Left colon (tissue), 2 donors: ENCODE results near the gene KIR2DL4. TPM values are rescaled to one million over a fixed set of nuclear protein-coding genes. Genes with fewer than 3 reads are reported as not detected.
"Not testable (repeated sequence)": the region's sequence is repeated elsewhere in the genome, so short reads cannot be mapped to it uniquely, and the experiment has no call there.

Experiments used
- ATAC-seq: fragments of 200-7000 bp; cut with Tn5 transposase; one replicate; pipeline ENCODE4 v1.9.1; 2020; ENCODE audit warnings: mild to moderate bottlenecking, moderate library complexity
- DNase-seq, 2 donors: peaks; one replicate each; pipeline ENCODE4 v3.0.0-alpha.2; 2020
- intact Hi-C, 2 donors: fragments of 100-400 bp; cut with DNase I in 1 of 2; cut with micrococcal nuclease in 1 of 2; formaldehyde crosslinking; loops; one replicate each; pipeline versions ENCODE4 v1.11.2 to v1.14.0; 2022; cut with DNase I, micrococcal nuclease
- long read RNA-seq: library from polyadenylated mRNA; unstranded; transcript quantifications from one replicate; pipeline ENCODE4 v2.0.0, GENCODE V29; 2021
- total RNA-seq, 2 donors: library from RNA; stranded (reverse); fragmentation: NEBNext Ultra II Directional; extraction: Animal tissue kit (Norgen Biotek cat#: 25700); gene quantifications; one replicate each; pipeline ENCODE4 v1.2.1, GENCODE V29; 2021
- donor health status: DM: no; HTN: no; CAD: no.
- donor health status: DM: yes; HTN: yes; CAD: no.

Gene KIR2DL4
- under 1 TPM; 0.49 to 0.87 TPM for total RNA-seq
- long read RNA-seq: 0 reads

DNA sequence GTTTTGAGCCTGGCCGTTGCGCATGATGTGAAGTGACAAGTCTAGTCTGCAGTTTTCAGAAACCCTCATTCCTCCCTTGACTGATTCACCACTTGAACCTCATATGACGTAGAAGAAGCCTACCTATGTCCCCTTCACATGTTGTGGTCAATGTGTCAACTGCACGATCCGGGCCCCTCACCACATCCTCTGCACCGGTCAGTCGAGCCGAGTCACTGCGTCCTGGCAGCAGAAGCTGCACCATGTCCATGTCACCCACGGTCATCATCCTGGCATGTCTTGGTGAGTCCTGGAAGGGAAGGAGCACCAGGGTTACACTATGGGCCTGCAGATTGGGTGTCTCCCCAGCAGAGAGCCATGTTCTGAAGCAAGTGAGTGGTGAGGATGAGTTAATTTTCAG lies at the start of gene KIR2DL4:
KIR2DL4 (plus strand) TSS at position 201 of the 400 bp plus-strand sequence; CDS start at position 243, 42 bp downstream.
- intact Hi-C loops: no loop called here
- ATAC-seq (no peak), DNase-seq (no peak)

GRCh38 chr19:54756204-54757110 lies 47.0 kb upstream of the KIR2DL4 start:
- intact Hi-C loops, DNase-seq, ATAC-seq: not testable (repeated sequence)

GRCh38 chr19:54758577-54758976 lies 44.8 kb upstream of the KIR2DL4 start:
- ATAC-seq, DNase-seq, intact Hi-C loops: not testable (repeated sequence)

DNA sequence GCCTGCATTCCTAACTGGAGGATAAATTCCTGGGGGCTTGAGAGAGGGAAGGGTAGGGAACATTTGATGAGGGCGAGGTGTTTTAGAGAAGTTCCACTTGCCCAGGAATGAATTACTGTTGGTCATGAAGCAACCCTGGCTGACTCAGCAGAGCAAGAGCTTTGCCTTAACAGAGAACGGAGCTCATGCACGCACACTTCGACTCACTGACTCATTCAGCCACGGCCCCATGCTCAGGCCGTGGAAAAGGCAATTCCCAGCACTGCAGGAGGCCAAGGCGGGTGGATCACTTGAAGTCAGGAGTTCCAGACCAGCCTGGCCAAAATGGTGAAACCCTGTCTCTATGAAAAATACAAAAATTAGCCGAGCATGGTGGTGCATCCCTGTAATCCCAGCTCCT lies 39.2 kb upstream of the KIR2DL4 start:
- ATAC-seq, intact Hi-C loops, DNase-seq: not testable (repeated sequence)

DNA sequence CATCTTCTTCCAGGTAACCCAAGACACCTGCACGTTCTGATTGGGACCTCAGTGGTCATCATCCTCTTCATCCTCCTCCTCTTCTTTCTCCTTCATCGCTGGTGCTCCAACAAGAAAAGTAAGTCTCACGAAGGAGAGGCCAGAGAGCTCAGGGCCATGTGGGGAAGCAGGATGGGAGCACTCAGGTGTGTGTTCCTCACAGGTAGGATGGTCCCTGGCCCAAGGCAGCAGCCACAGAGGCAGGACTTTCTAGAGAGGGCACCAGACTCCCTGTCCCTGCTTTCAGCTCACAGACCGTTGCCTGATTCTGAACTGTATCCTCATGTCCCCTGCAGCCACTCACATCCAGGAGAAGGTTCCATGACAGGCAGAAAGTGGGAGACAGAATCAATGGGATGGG lies 36.9 kb upstream of the KIR2DL4 start:
- ATAC-seq, DNase-seq, intact Hi-C loops: not testable (repeated sequence)

- intact Hi-C loops, DNase-seq, ATAC-seq: not testable (repeated sequence)
These were observed 33.8 kb upstream of the KIR2DL4 start, which contains the start of gene KIR2DL1 for GRCh38 chr19:54769646-54770045. Gene KIR2DL1 (plus strand): TSS chr19:54769793. CDS start chr19:54769851, 58 bp downstream.

- DNase-seq, intact Hi-C loops, ATAC-seq: not testable (repeated sequence)
These were observed 32.9 kb upstream of the KIR2DL4 start for GRCh38 chr19:54770511-54770910.

DNA sequence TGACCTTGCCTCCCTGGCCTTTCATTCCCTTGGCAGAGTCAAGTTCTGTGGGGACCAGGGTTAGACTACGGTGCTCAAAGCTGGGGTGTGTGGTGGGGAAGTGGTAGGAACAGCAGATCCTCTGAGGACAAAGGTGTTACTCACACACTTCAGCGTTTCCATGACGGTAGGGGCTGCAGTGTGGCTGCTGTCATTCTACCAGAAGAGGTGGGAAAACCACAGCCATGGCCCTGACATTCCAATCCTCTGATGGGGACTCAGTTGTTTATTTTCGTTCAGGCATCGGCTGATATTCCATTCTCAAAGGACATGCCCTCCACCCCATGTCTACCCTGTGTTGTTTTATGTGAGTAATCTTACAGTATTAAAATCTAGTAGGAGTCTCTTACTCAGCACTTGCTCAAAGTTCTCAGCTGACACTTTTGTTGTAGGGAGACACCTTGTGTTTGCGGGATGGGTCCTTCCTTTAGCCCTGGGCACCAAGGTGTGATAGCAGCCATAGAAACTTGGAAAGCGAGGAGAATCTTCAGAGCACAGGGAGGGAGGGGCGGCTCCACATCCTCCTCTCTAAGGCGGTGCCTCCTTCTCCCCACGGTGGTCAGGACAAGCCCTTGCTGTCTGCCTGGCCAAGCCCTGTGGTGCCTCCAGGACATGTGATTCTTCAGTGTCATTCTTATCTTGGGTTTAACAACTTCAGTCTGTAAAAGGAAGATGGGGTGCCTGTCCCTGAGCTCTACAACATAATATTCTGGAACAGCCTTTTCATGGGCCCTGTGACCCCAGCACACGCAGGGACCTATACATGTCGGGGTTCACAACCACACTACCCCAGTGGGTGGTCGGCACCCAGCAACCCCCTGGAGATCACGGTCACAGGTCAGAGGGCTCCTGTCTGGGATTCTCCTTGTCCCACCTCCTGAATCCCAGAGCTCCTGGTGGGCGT lies 32.1 kb upstream of the KIR2DL4 start:
- ATAC-seq, DNase-seq, intact Hi-C loops: not testable (repeated sequence)

DNA sequence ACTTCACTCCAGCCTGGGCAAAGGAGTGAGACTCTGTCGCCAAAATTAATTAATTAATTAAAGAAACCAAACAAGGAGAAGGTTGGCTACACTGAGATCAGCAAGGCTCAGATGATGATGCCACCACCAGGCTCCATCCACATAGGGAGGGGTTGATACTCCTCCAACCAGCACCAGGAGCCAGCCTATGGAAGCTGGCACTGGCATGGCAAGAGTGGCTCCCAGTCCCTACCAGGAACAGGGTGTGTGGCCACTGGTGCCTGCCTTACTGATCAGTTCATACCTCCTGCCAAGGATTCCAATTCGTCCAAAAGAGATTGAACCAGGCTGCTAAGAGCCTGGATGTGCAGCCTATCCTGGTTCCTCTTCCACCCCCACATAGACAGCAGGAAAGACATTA lies 30.7 kb upstream of the KIR2DL4 start:
- ATAC-seq, intact Hi-C loops, DNase-seq: not testable (repeated sequence)

GRCh38 chr19:54775095-54775815 lies 28.2 kb upstream of the KIR2DL4 start:
- DNase-seq, ATAC-seq, intact Hi-C loops: not testable (repeated sequence)

- DNase-seq, ATAC-seq, intact Hi-C loops: not testable (repeated sequence)
These were observed 27.6 kb upstream of the KIR2DL4 start for GRCh38 chr19:54775830-54776229.

- intact Hi-C loops, DNase-seq, ATAC-seq: not testable (repeated sequence)
These were observed 25.6 kb upstream of the KIR2DL4 start for GRCh38 chr19:54777851-54778250.

GRCh38 chr19:54778896-54779295 lies 24.5 kb upstream of the KIR2DL4 start:
- intact Hi-C loops, DNase-seq, ATAC-seq: not testable (repeated sequence)

- DNase-seq, ATAC-seq, intact Hi-C loops: not testable (repeated sequence)
These were observed 20.5 kb upstream of the KIR2DL4 start for GRCh38 chr19:54782916-54783315.

DNA sequence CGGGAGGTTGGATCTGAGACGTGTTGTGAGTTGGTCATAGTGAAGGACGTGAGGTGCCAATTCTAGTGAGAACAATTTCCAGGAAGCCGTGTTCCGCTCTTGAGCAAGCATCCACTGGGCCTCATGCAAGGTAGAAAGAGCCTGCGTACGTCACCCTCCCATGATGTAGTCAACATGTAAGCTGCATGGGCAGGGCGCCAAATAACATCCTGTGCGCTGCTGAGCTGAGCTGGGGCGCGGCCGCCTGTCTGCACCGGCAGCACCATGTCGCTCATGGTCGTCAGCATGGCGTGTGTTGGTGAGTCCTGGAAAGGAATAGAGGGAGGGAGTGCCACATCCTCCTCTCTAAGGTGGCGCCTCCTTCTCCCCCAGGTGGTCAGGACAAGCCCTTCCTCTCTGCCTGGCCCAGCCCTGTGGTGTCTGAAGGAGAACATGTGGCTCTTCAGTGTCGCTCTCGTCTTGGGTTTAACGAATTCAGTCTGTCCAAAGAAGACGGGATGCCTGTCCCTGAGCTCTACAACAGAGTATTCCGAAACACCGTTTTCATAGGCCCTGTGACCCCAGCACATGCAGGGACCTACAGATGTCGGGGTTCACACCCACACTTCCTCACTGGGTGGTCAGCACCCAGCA lies 17.2 kb upstream of the KIR2DL4 start:
- ATAC-seq, intact Hi-C loops, DNase-seq: not testable (repeated sequence)

DNA sequence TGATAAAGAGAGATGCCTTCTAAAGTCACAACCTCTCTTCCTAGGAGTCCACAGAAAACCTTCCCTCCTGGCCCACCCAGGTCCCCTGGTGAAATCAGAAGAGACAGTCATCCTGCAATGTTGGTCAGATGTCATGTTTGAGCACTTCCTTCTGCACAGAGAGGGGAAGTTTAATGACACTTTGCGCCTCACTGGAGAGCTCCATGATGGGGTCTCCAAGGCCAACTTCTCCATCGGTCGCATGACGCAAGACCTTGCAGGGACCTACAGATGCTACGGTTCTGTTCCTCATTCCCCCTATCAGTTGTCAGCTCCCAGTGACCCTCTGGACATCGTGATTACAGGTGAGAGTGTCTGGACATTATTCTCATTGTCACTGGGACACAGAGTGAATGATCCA lies 15.3 kb upstream of the KIR2DL4 start:
- DNase-seq, intact Hi-C loops, ATAC-seq: not testable (repeated sequence)

DNA sequence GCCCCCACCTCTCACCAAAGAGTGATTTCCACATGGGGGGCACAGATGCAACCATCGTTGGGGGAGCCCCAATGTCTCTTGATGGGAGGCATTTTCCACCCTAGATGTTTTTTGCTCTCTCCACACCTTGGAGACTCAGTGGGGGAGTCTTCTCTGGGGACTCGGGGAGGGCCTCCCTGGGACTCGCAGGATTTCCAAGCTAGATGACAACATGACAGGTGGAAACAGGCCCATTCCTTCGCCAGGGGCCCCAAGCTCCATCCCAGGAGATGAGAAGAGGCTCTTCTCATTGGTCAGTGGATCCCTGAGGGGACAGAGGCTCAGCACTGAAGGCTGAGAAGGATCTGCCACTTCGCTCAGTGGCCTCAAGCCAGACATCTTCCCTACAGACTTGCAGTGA lies 12.7 kb upstream of the KIR2DL4 start:
- ATAC-seq (no peak), DNase-seq (no peak)
- intact Hi-C loops: no loop called here

- ATAC-seq: no peak
- no peak for DNase-seq
- intact Hi-C loops: no loop called here
These were observed 11.9 kb upstream of the KIR2DL4 start for GRCh38 chr19:54791476-54791875.
